Progenitor cell of endocrine pancreas (in vitro differentiated cells): ENCODE measurements around the gene ACP4. TPM values are rescaled to one million over a fixed set of nuclear protein-coding genes. Genes with fewer than 3 reads are reported as not detected.

Experiments
- DNase-seq: peaks from one replicate; pipeline ENCODE4 v3.0.0; 2021; ENCODE audit warnings: low spot score; ENCODE audit not compliant: unreplicated experiment
- H3K27ac Mint-ChIP-seq: 2 replicates; pipeline ENCODE4 v1.8.0; 2021; ENCODE audit warnings: mild to moderate bottlenecking, moderate library complexity, mixed read lengths
- H3K27me3 Mint-ChIP-seq: 2 replicates; pipeline ENCODE4 v1.8.0; 2021; ENCODE audit warnings: mixed read lengths
- H3K36me3 Mint-ChIP-seq: 2 replicates; pipeline ENCODE4 v1.8.0; 2022; ENCODE audit warnings: mixed read lengths; ENCODE audit not compliant: insufficient read depth
- H3K4me1 Mint-ChIP-seq: 2 replicates; pipeline ENCODE4 v1.8.0; 2021; ENCODE audit warnings: low read depth, mixed read lengths
- H3K4me3 Mint-ChIP-seq: 2 replicates; pipeline ENCODE4 v1.8.0; 2021; ENCODE audit warnings: low read depth, mild to moderate bottlenecking, moderate library complexity, mixed read lengths
- H3K9me3 Mint-ChIP-seq: 2 replicates; pipeline ENCODE4 v1.8.0; 2021; ENCODE audit warnings: low read depth, mixed read lengths
- CTCF ChIP-seq: fragments of 200-600 bp; sonication (generic); IDR thresholded peaks from one replicate; pipeline ENCODE4 v1.5.0; 2021; ENCODE audit warnings: antibody characterized with exemption, mild to moderate bottlenecking; ENCODE audit not compliant: unreplicated experiment
- total RNA-seq: library from RNA; stranded (reverse); gene quantifications from 2 replicates; pipeline ENCODE4 v1.2.1, GENCODE V29; 2021

ACP4 gene
- total RNA-seq, 1 donor from 2014 or later, result not detected

GRCh38 chr19:50817941-50818858, 28.0 kb downstream of the ACP4 start:
- no peak for TF ChIP-seq CTCF
- Mint-ChIP-seq H3K27me3 (peaks cover 92% of the 10 kb centered on the region), H3K27ac (no peak overlapping the region), H3K4me3 (peak overlapping the region; percentile 35), H3K36me3 (no peaks in the 10 kb centered on the region), H3K9me3 (no peaks in the 10 kb centered on the region), H3K4me1 (peaks cover 6% of the 10 kb centered on the region)
- DNase-seq, result peak; percentile 49

- DNase-seq, result no peak
- Mint-ChIP-seq H3K4me3 (no peak overlapping the region), H3K27me3 (peaks cover 91% of the 10 kb centered on the region), H3K9me3 (no peaks in the 10 kb centered on the region), H3K4me1 (peaks cover 6% of the 10 kb centered on the region), H3K36me3 (no peaks in the 10 kb centered on the region), H3K27ac (no peak overlapping the region)
- no peak for TF ChIP-seq CTCF
These were observed 28.8 kb downstream of the ACP4 start for GRCh38 chr19:50818859-50819472.

- Mint-ChIP-seq H3K27me3 (peaks cover 89% of the 10 kb centered on the region), H3K27ac (no peak overlapping the region), H3K4me3 (no peak overlapping the region), H3K9me3 (no peaks in the 10 kb centered on the region), H3K4me1 (peaks cover 6% of the 10 kb centered on the region), H3K36me3 (no peaks in the 10 kb centered on the region)
- DNase-seq, result no peak
- TF ChIP-seq CTCF, result no peak
These were observed 29.4 kb downstream of the ACP4 start for GRCh38 chr19:50819636-50820035.

- Mint-ChIP-seq H3K27ac (no peak overlapping the region), H3K9me3 (no peaks in the 10 kb centered on the region), H3K4me3 (no peak overlapping the region), H3K4me1 (peaks cover 6% of the 10 kb centered on the region), H3K36me3 (no peaks in the 10 kb centered on the region), H3K27me3 (peaks cover 87% of the 10 kb centered on the region)
- DNase-seq, result no peak
- no peak for TF ChIP-seq CTCF
These were observed 29.9 kb downstream of the ACP4 start for GRCh38 chr19:50820086-50820485.

- no peak overlapping the region for H3K4me3 Mint-ChIP-seq
- no peak overlapping the region for H3K27ac Mint-ChIP-seq
- no peaks in the 10 kb centered on the region for H3K9me3 Mint-ChIP-seq
- DNase-seq, result no peak
- H3K36me3 Mint-ChIP-seq, result no peaks in the 10 kb centered on the region
- H3K27me3 Mint-ChIP-seq, result peaks cover 83% of the 10 kb centered on the region
- H3K4me1 Mint-ChIP-seq, result peaks cover 6% of the 10 kb centered on the region
- no peak for TF ChIP-seq CTCF
These were observed 30.5 kb downstream of the ACP4 start for GRCh38 chr19:50820549-50821247.
